Coronary artery (tissue), 2 donors: ENCODE data around the gene TREML4.

Experiments
- DNase-seq: peaks from one replicate; pipeline ENCODE4 v3.0.0-alpha.2; 2017; ENCODE audit warnings: low spot score
- H3K27ac ChIP-seq, 2 donors: fragments of 200-600 bp; sonication (generic); one replicate each; pipeline ENCODE4 v1.5.1; 2016 to 2019
- H3K4me3 ChIP-seq: fragments of 200-600 bp; sonication (generic); 2 replicates; pipeline ENCODE4 v1.5.1; 2016; ENCODE audit warnings: mild to moderate bottlenecking, moderate library complexity
- CTCF ChIP-seq: fragments of 200-600 bp; sonication (generic); IDR thresholded peaks from one replicate; pipeline ENCODE4 v1.5.1; 2019; ENCODE audit warnings: antibody characterized with exemption

The TREML4 gene

GRCh38 chr6:41228096-41228495 lies at the start of gene TREML4:
TSS of gene TREML4 (plus strand) at chr6:41228349. CDS start at chr6:41228428, 79 bp downstream.
- Histone ChIP-seq H3K27ac (no peak within 1 kb of the TSS), H3K4me3 (no peak within 1 kb of the TSS)
- no peak for TF ChIP-seq CTCF
- DNase-seq, result no peak

- no peak for DNase-seq
- Histone ChIP-seq H3K4me3 (no peak overlapping the region), H3K27ac (no peak overlapping the region)
- TF ChIP-seq CTCF, result no peak
Measured at GRCh38 chr6:41179163-41179562, 49.0 kb upstream of the TREML4 start.

GRCh38 chr6:41181566-41181965 lies 46.6 kb upstream of the TREML4 start:
- Histone ChIP-seq H3K27ac (no peak overlapping the region), H3K4me3 (no peak overlapping the region)
- DNase-seq, result no peak
- no peak for TF ChIP-seq CTCF

- DNase-seq, result no peak
- H3K27ac ChIP-seq, result no peak overlapping the region
- no peak for TF ChIP-seq CTCF
- H3K4me3 ChIP-seq, result no peak overlapping the region
Measured at GRCh38 chr6:41182069-41183034, 45.8 kb upstream of the TREML4 start.

- Histone ChIP-seq H3K4me3 (no peak overlapping the region), H3K27ac (no peak overlapping the region)
- TF ChIP-seq CTCF, result no peak
- no peak for DNase-seq
Measured at GRCh38 chr6:41184761-41185160, 43.4 kb upstream of the TREML4 start.

GRCh38 chr6:41186031-41186562 lies 42.1 kb upstream of the TREML4 start:
- TF ChIP-seq CTCF, result no peak
- no peak overlapping the region for H3K4me3 ChIP-seq
- H3K27ac ChIP-seq, result peak overlapping the region in 1 of 2 donors; percentile 28
- DNase-seq, result no peak
